GM12892 (cell line): ENCODE results near the gene DHRS1.
A peak's percentile ranks its signal among the peaks of the same experiment; 100 is the strongest.

Experiments
- POLR2A ChIP-seq: IDR thresholded peaks from 2 replicates; pipeline ENCODE4 v1.6.1; 2011; ENCODE audit warnings: low read depth, low read length, control low read depth
- POLR2AphosphoS5 ChIP-seq: IDR thresholded peaks from 2 replicates; pipeline ENCODE4 v1.6.1; 2011; ENCODE audit warnings: low read depth, low read length, control low read depth

- peak; percentile 77 for TF ChIP-seq POLR2A
- TF ChIP-seq POLR2AphosphoS5: peak; percentile 67
Measured at GRCh38 chr14:24299255-24300191, at the start of gene DHRS1, which contains the start of gene NOP9.
